ENCODE data around the gene UBE2F.

DNA sequence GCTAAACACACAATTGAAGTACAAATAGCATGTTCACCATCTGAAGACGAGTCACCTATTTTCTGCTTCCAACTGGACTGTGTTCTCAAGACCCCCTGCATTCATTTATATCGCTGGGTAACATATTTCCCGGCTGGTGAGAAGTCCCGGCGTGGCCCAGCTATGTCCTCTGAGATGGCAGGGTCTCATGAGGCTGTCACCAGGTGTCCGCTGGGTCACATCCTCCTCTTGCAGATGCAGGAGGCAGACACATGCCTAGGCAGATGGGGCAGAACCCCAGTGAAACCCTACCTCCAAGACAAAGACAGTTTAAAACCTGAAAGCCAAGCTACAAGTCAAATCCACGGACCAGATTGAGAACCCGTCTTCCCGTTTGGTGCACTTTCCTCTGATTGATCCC is 36.8 kb upstream of the UBE2F start:
- TF ChIP-seq, protein P1, sequence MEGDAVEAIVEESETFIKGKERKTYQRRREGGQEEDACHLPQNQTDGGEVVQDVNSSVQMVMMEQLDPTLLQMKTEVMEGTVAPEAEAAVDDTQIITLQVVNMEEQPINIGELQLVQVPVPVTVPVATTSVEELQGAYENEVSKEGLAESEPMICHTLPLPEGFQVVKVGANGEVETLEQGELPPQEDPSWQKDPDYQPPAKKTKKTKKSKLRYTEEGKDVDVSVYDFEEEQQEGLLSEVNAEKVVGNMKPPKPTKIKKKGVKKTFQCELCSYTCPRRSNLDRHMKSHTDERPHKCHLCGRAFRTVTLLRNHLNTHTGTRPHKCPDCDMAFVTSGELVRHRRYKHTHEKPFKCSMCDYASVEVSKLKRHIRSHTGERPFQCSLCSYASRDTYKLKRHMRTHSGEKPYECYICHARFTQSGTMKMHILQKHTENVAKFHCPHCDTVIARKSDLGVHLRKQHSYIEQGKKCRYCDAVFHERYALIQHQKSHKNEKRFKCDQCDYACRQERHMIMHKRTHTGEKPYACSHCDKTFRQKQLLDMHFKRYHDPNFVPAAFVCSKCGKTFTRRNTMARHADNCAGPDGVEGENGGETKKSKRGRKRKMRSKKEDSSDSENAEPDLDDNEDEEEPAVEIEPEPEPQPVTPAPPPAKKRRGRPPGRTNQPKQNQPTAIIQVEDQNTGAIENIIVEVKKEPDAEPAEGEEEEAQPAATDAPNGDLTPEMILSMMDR (IDR thresholded peaks at IDR 0.05): no peak
- TF ChIP-seq POLR2A (IDR thresholded peaks at IDR 0.05): no peak

Data from breast epithelium (tissue), 3 donors.